WTC11 (cell line): Measurements from ENCODE around the gene PINK1. TPM values are rescaled to one million over a fixed set of nuclear protein-coding genes. Genes with fewer than 3 reads are reported as not detected.

Source experiments
- ATAC-seq: fragments of 200-7000 bp; cut with Tn5 transposase; 2 replicates; pipeline ENCODE4 v1.10.0; 2021; ENCODE audit warnings: mild to moderate bottlenecking, moderate library complexity
- CTCF ChIA-PET: fragments of 300-600 bp; sonication (Branson Sonifier 250); formaldehyde crosslinking; loops from one replicate; lab custom pipeline; 2021; ENCODE audit warnings: antibody characterized with exemption; lab: Charles Lee
- POLR2A ChIA-PET: fragments of 350-600 bp; sonication (Branson Sonifier 250); formaldehyde crosslinking; loops from one replicate; lab custom pipeline; 2021; ENCODE audit warnings: antibody characterized with exemption; lab: Charles Lee
- DNase-seq: peaks from one replicate; pipeline ENCODE4 v3.0.0; 2021; ENCODE audit warnings: low spot score
- H3K27ac Mint-ChIP-seq: 2 replicates; pipeline ENCODE4 v1.8.0; 2021; ENCODE audit warnings: mixed read lengths
- H3K27me3 Mint-ChIP-seq: 2 replicates; pipeline ENCODE4 v1.8.0; 2021; ENCODE audit warnings: low read depth, mild to moderate bottlenecking, moderate library complexity, mixed read lengths
- H3K36me3 Mint-ChIP-seq: 2 replicates; pipeline ENCODE4 v1.8.0; 2021; ENCODE audit warnings: mixed read lengths
- H3K4me1 Mint-ChIP-seq: 2 replicates; pipeline ENCODE4 v1.8.0; 2022; ENCODE audit warnings: mixed read lengths
- H3K4me3 Mint-ChIP-seq: 2 replicates; pipeline ENCODE4 v1.8.0; 2021; ENCODE audit warnings: mild to moderate bottlenecking, moderate library complexity, mixed read lengths
- H3K9me3 Mint-ChIP-seq: 2 replicates; pipeline ENCODE4 v1.8.0; 2021; ENCODE audit warnings: mixed read lengths
- CBFB ChIP-seq: sonication (generic); formaldehyde crosslinking; IDR thresholded peaks from 2 replicates; pipeline ENCODE4 v1.8.1; 2022; ENCODE audit warnings: mild to moderate bottlenecking, low read depth, missing genetic modification reagents
- CREB1 ChIP-seq: sonication (generic); formaldehyde crosslinking; IDR thresholded peaks from 2 replicates; pipeline ENCODE4 v1.8.0; 2023; ENCODE audit warnings: mild to moderate bottlenecking, missing genetic modification reagents
- ELF4 ChIP-seq: sonication (generic); formaldehyde crosslinking; IDR thresholded peaks from 2 replicates; pipeline ENCODE4 v1.8.1; 2022; ENCODE audit warnings: low read depth, mild to moderate bottlenecking, moderate library complexity, missing genetic modification reagents
- ESRRA ChIP-seq: sonication (generic); formaldehyde crosslinking; IDR thresholded peaks from 2 replicates; pipeline ENCODE4 v1.8.1; 2022; ENCODE audit warnings: mild to moderate bottlenecking, missing genetic modification reagents, borderline replicate concordance
- ETV6 ChIP-seq: sonication (generic); formaldehyde crosslinking; IDR thresholded peaks from 2 replicates; pipeline ENCODE4 v1.8.1; 2022; ENCODE audit warnings: mild to moderate bottlenecking, missing genetic modification reagents
- FOXK1 ChIP-seq: sonication (generic); formaldehyde crosslinking; IDR thresholded peaks from 2 replicates; pipeline ENCODE4 v1.8.0; 2022; ENCODE audit warnings: mild to moderate bottlenecking, moderate library complexity, missing genetic modification reagents
- KAT7 ChIP-seq: sonication (generic); formaldehyde crosslinking; IDR thresholded peaks from 2 replicates; pipeline ENCODE4 v1.8.1; 2023; ENCODE audit warnings: missing genetic modification reagents, mild to moderate bottlenecking, borderline replicate concordance
- NFATC4 ChIP-seq: fragments of 250-450 bp; sonication (Bioruptor Pico); IDR thresholded peaks from 2 replicates; pipeline ENCODE4 v1.9.0; 2021; ENCODE audit warnings: mild to moderate bottlenecking
- NR1H2 ChIP-seq: sonication (generic); formaldehyde crosslinking; IDR thresholded peaks from 2 replicates; pipeline ENCODE4 v1.9.0; 2021; ENCODE audit warnings: mild to moderate bottlenecking, moderate library complexity, missing genetic modification reagents
- OVOL2 ChIP-seq: fragments of 250-450 bp; sonication (Bioruptor Pico); IDR thresholded peaks from 2 replicates; pipeline ENCODE4 v1.9.0; 2021; ENCODE audit warnings: mild to moderate bottlenecking, borderline replicate concordance
- PRRX2 ChIP-seq: fragments of 250-450 bp; sonication (Bioruptor Pico); IDR thresholded peaks from 2 replicates; pipeline ENCODE4 v1.8.0; 2021; ENCODE audit warnings: mild to moderate bottlenecking
- SMAD3 ChIP-seq: sonication (generic); formaldehyde crosslinking; IDR thresholded peaks from 2 replicates; pipeline ENCODE4 v1.8.0; 2022; ENCODE audit warnings: missing genetic modification reagents, mild to moderate bottlenecking, borderline replicate concordance
- SOX15 ChIP-seq: fragments of 250-450 bp; sonication (Bioruptor Pico); IDR thresholded peaks from 2 replicates; pipeline ENCODE4 v1.9.0; 2021; ENCODE audit warnings: mild to moderate bottlenecking
- ZNF219 ChIP-seq: sonication (generic); formaldehyde crosslinking; IDR thresholded peaks from 2 replicates; pipeline ENCODE4 v1.8.0; 2023; ENCODE audit warnings: missing genetic modification reagents, mild to moderate bottlenecking, borderline replicate concordance
- ZNF317 ChIP-seq: sonication (generic); formaldehyde crosslinking; IDR thresholded peaks from 2 replicates; pipeline ENCODE4 v1.8.1; 2023; ENCODE audit warnings: low read depth, mild to moderate bottlenecking, moderate library complexity, missing genetic modification reagents, borderline replicate concordance
- ZNF416 ChIP-seq: fragments of 250-450 bp; sonication (Bioruptor Pico); IDR thresholded peaks from 2 replicates; pipeline ENCODE4 v1.9.0; 2021; ENCODE audit warnings: mild to moderate bottlenecking, inconsistent platforms
- ZNF423 ChIP-seq: fragments of 250-450 bp; sonication (Bioruptor Pico); IDR thresholded peaks from 2 replicates; pipeline ENCODE4 v2.1.2; 2022; ENCODE audit warnings: mild to moderate bottlenecking, moderate library complexity
- ZNF671 ChIP-seq: fragments of 250-450 bp; sonication (Bioruptor Pico); IDR thresholded peaks from 2 replicates; pipeline ENCODE4 v1.8.0; 2021; ENCODE audit warnings: mild to moderate bottlenecking
- total RNA-seq: library from RNA; stranded (reverse); gene quantifications from 3 replicates; pipeline ENCODE4 v1.2.3, GENCODE V29; 2021
- TF ChIP-seq, protein P1 (sequence below): sonication (generic); formaldehyde crosslinking; IDR thresholded peaks from 2 replicates; pipeline ENCODE4 v1.8.1; 2023; ENCODE audit warnings: mild to moderate bottlenecking, moderate library complexity, missing genetic modification reagents
- TF ChIP-seq, protein P2 (sequence below): sonication (generic); formaldehyde crosslinking; IDR thresholded peaks from 2 replicates; pipeline ENCODE4 v1.8.0; 2023; ENCODE audit warnings: missing genetic modification reagents
- TF ChIP-seq, protein P3 (sequence below): fragments of 250-450 bp; sonication (Bioruptor Pico); IDR thresholded peaks from 2 replicates; pipeline ENCODE4 v1.9.0; 2021; ENCODE audit warnings: moderate library complexity, mild to moderate bottlenecking, inconsistent platforms, borderline replicate concordance
- TF ChIP-seq, protein P4 (sequence below): sonication (generic); formaldehyde crosslinking; IDR thresholded peaks from 2 replicates; pipeline ENCODE4 v1.8.1; 2022; ENCODE audit warnings: low read depth, missing genetic modification reagents, borderline replicate concordance
- TF ChIP-seq, protein P5 (sequence below): fragments of 250-450 bp; sonication (Bioruptor Pico); conservative IDR thresholded peaks from 2 replicates; pipeline ENCODE4 v1.9.0; 2021; ENCODE audit warnings: mild to moderate bottlenecking
- TF ChIP-seq, protein P6 (sequence below): sonication (generic); formaldehyde crosslinking; IDR thresholded peaks from 2 replicates; pipeline ENCODE4 v1.8.1; 2022; ENCODE audit warnings: mild to moderate bottlenecking, missing genetic modification reagents, moderate library complexity, borderline replicate concordance
- TF ChIP-seq, protein P7 (sequence below): sonication (generic); formaldehyde crosslinking; conservative IDR thresholded peaks from 2 replicates; pipeline ENCODE4 v1.8.1; 2022; ENCODE audit warnings: mild to moderate bottlenecking, missing genetic modification reagents
- TF ChIP-seq, protein P8 (sequence below): sonication (generic); formaldehyde crosslinking; IDR thresholded peaks from 2 replicates; pipeline ENCODE4 v1.8.0; 2022; ENCODE audit warnings: mild to moderate bottlenecking, missing genetic modification reagents

The PINK1 gene
- total RNA-seq, 1 experiment from 2014 or later, result 47.7 TPM

DNA sequence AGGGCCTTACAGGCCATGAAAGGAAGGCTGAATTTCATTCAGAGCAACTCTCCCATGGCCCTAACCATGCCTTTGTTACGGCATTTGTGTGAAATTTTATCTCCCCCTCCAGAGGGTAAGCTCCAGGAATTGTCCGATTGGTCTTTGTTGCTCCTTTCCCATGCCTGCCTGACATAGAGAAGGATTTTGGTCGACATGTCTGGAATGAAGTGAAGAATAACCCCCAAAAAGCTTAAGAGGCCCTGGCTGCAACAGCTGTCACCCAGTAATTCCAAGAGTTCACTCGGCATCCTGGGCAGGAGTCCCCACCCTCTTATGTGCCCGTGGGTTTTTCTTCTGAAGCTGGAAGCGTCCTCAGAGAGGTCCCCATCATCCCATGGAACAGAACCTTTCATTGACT is 23.7 kb upstream of the PINK1 start:
- Mint-ChIP-seq H3K9me3 (no peaks in the 10 kb centered on the region), H3K27ac (no peak overlapping the region), H3K36me3 (no peaks in the 10 kb centered on the region), H3K27me3 (no peaks in the 10 kb centered on the region), H3K4me3 (no peak overlapping the region), H3K4me1 (peaks cover 28% of the 10 kb centered on the region)
- ATAC-seq, result 0 out of 2 replicates have a peak, but pooled peaks have one; percentile 16
- DNase-seq, result no peak
- ChIA-PET POLR2A (no interaction called here), CTCF (interaction anchor here (0.5 to 2.9 kb wide), 5 partner anchors 24 to 1211 kb away, joined by 3 to 11 read pairs (median 5); no protein-coding TSS in a partner anchor)
- TF ChIP-seq ZNF423 (no peak), ZNF317 (CRISPR knock-in tag) (no peak), ESRRA (CRISPR knock-in tag) (no peak), ZNF219 (CRISPR knock-in tag) (no peak), ELF4 (CRISPR knock-in tag) (no peak), CBFB (CRISPR knock-in tag) (no peak), CREB1 (no peak), ZNF416 (CRISPR knock-in tag) (no peak), SMAD3 (CRISPR knock-in tag) (no peak), KAT7 (CRISPR knock-in tag) (no peak), PRRX2 (CRISPR knock-in tag) (no peak), FOXK1 (CRISPR knock-in tag) (no peak)
- TF ChIP-seq, protein P1, sequence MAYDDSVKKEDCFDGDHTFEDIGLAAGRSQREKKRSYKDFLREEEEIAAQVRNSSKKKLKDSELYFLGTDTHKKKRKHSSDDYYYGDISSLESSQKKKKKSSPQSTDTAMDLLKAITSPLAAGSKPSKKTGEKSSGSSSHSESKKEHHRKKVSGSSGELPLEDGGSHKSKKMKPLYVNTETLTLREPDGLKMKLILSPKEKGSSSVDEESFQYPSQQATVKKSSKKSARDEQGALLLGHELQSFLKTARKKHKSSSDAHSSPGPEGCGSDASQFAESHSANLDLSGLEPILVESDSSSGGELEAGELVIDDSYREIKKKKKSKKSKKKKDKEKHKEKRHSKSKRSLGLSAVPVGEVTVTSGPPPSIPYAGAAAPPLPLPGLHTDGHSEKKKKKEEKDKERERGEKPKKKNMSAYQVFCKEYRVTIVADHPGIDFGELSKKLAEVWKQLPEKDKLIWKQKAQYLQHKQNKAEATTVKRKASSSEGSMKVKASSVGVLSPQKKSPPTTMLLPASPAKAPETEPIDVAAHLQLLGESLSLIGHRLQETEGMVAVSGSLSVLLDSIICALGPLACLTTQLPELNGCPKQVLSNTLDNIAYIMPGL (CRISPR knock-in tag), result no peak
- TF ChIP-seq, protein P2, sequence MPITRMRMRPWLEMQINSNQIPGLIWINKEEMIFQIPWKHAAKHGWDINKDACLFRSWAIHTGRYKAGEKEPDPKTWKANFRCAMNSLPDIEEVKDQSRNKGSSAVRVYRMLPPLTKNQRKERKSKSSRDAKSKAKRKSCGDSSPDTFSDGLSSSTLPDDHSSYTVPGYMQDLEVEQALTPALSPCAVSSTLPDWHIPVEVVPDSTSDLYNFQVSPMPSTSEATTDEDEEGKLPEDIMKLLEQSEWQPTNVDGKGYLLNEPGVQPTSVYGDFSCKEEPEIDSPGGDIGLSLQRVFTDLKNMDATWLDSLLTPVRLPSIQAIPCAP (CRISPR knock-in tag), result no peak
- TF ChIP-seq, protein P3, sequence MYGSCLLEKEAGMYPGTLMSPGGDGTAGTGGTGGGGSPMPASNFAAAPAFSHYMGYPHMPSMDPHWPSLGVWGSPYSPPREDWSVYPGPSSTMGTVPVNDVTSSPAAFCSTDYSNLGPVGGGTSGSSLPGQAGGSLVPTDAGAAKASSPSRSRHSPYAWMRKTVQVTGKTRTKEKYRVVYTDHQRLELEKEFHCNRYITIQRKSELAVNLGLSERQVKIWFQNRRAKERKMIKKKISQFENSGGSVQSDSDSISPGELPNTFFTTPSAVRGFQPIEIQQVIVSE, result no peak

DNA sequence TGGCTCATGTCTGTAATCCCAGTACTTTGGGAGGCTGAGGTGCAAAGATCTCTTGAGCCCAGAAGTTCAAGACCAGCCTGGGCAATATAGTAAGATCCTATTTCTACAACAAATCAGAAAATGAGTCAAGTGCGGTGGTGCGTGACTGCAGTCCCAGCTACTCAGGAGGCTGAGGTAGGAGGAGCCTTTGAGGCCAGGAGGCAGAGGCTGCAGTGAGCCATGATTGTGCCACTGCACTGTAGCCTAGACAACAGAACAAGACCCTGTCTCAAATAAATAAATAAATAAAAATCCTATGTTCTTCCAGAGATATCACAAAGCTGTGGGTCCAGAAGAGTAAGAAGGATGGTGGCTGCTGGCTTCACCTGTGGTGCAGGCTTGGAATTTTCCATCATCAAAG is 22.3 kb upstream of the PINK1 start:
- ATAC-seq (no peak), DNase-seq (no peak)
- Mint-ChIP-seq H3K4me1 (peaks cover 30% of the 10 kb centered on the region), H3K9me3 (no peaks in the 10 kb centered on the region), H3K27me3 (no peaks in the 10 kb centered on the region), H3K27ac (no peak overlapping the region), H3K36me3 (no peaks in the 10 kb centered on the region), H3K4me3 (no peak overlapping the region)
- ChIA-PET CTCF (interaction anchor here (0.6 to 2.9 kb wide), 3 partner anchors 23 to 398 kb away, joined by 3 to 11 read pairs (median 3); no protein-coding TSS in a partner anchor), POLR2A (no interaction called here)
- TF ChIP-seq ETV6 (no peak), ZNF423 (no peak), NFATC4 (no peak), OVOL2 (CRISPR knock-in tag) (no peak), ZNF671 (no peak), NR1H2 (CRISPR knock-in tag) (no peak), SOX15 (no peak)
- TF ChIP-seq, protein P4, sequence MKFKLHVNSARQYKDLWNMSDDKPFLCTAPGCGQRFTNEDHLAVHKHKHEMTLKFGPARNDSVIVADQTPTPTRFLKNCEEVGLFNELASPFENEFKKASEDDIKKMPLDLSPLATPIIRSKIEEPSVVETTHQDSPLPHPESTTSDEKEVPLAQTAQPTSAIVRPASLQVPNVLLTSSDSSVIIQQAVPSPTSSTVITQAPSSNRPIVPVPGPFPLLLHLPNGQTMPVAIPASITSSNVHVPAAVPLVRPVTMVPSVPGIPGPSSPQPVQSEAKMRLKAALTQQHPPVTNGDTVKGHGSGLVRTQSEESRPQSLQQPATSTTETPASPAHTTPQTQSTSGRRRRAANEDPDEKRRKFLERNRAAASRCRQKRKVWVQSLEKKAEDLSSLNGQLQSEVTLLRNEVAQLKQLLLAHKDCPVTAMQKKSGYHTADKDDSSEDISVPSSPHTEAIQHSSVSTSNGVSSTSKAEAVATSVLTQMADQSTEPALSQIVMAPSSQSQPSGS (CRISPR knock-in tag), result no peak
- TF ChIP-seq, protein P5, sequence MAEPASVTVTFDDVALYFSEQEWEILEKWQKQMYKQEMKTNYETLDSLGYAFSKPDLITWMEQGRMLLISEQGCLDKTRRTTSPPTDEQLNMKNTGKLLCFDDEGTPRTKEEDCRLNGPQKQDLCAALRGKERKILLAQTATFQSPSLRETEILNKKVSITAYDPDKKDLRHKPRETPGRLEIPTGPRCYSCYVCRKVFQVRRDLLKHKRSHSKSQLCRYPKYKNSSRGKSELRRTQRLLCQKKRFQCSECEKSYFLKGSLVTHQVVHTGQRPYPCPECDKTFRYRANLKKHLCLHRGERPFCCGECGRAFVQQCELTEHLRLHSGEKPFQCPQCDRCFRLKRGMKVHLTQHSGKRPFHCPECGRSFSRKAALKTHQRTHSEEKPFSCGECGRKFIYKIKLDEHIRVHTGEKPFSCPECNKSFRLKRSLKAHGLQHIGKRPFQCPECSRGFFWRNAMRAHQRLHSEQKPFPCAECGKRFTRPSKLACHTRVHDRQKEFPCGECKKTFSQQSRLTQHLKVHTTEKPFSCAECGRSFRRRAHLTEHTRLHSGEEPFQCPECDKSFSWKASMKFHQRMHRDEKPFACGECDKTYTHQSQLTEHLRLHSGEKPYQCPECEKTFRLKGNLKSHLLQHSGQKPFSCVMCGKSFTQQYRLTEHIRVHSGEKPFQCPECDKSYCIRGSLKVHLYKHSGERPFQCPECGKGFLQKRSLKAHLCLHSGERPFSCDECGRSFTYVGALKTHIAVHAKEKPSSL (CRISPR knock-in tag), result no peak
- TF ChIP-seq, protein P6, sequence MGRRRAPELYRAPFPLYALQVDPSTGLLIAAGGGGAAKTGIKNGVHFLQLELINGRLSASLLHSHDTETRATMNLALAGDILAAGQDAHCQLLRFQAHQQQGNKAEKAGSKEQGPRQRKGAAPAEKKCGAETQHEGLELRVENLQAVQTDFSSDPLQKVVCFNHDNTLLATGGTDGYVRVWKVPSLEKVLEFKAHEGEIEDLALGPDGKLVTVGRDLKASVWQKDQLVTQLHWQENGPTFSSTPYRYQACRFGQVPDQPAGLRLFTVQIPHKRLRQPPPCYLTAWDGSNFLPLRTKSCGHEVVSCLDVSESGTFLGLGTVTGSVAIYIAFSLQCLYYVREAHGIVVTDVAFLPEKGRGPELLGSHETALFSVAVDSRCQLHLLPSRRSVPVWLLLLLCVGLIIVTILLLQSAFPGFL, result no peak
- TF ChIP-seq, protein P7, sequence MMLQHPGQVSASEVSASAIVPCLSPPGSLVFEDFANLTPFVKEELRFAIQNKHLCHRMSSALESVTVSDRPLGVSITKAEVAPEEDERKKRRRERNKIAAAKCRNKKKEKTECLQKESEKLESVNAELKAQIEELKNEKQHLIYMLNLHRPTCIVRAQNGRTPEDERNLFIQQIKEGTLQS (CRISPR knock-in tag), result no peak
- TF ChIP-seq, protein P8, sequence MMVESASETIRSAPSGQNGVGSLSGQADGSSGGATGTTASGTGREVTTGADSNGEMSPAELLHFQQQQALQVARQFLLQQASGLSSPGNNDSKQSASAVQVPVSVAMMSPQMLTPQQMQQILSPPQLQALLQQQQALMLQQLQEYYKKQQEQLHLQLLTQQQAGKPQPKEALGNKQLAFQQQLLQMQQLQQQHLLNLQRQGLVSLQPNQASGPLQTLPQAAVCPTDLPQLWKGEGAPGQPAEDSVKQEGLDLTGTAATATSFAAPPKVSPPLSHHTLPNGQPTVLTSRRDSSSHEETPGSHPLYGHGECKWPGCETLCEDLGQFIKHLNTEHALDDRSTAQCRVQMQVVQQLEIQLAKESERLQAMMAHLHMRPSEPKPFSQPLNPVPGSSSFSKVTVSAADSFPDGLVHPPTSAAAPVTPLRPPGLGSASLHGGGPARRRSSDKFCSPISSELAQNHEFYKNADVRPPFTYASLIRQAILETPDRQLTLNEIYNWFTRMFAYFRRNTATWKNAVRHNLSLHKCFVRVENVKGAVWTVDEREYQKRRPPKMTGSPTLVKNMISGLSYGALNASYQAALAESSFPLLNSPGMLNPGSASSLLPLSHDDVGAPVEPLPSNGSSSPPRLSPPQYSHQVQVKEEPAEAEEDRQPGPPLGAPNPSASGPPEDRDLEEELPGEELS (CRISPR knock-in tag), result no peak
